ENCODE results near the gene DYNLT1.
"Not testable (repeated sequence)": the region's sequence is repeated elsewhere in the genome, so short reads cannot be mapped to it uniquely, and the experiment has no call there.

The DYNLT1 gene

DNA sequence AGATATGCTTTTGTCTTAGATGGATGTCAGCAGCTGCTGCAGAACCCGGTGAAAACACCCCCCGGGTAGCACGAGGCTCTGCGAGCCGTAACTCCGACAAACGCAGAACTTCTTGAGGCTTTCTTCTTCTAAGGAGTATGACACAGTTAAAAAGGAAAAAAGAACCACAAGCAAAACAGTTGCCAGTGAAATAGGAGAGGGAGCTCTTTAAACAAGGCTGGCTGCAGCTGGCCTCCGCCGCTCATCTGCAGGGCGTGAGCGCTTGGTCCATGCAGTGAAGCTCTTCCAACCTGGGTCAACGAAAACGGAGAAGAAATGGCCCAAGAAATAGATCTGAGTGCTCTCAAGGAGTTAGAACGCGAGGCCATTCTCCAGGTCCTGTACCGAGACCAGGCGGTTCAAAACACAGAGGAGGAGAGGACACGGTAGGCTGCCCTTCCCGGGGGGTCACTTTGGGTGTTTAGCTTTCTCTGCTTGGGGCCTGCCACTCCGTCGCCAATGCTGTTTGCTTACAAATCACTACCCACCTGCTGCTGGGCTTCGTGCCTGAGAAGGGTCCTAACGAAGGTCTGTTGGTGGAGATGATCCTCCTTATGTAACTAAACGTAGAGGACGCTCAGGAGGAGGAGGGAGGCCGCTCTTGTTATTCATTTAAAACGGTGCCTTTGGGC, 18.5 kb upstream of the DYNLT1 start:
- DNase-seq = no peak

DNA sequence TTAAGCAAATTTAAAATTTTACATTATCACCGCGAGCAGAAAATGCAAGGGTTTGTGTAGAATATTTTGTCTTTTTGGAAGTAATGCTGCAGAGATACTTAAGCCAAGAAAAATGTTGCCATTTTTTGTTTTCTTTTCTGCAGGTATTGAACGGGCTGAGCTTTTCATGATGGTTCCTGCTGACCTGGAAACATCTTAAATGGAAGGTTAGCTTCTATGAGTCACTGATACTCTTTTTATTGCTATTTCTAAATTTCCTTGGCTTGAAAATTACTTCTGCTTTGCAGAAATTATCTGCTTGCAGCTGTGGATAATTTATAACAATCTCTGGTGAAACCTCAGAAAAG, 18.0 kb upstream of the DYNLT1 start:
- no peak for DNase-seq

DNA sequence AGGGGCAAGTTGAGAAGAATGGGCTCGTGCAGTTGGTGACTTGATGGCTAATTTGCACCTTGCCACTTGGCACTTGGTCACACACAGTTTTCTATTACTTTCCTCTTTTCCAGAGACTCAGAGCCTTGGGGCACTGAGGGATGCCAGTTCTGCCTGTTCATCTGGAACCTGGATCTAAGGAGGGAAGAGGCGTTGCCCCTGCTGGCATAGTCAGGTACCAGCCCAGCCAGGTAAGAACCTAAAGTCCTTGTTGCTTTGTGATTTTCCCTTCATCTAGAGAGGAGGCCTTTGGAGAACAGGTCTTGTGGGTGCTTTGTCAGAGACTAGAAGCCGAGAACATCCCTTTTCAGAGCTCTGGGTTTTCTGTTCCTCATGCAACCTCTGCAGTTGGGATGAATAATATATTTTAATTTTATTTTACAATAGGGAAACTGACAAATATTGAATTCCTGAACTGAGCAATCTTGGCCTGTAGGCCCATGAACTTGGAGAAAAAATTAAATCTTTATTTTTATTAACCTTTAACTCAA, 16.7 kb upstream of the DYNLT1 start:
- no peak for DNase-seq

DNA sequence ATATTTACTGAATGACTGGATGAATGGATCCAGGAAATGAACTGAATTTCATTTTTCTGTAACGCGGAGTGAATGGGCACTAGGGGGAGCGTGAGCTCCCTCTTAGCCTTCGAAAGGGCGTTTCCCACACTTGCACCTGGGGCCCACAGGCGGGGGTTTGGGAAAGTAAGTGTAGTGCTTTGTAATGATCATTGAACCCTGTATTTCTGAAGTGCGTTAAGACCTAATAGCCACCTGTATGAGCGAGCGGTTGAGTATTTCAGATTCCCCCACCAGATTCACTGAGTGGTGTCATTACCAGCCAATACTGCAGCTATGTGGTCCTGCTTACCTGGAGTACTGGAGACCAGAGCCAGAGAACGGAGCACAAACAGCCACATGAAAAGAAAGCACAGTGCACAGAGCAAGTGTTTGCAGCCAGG, 15.8 kb upstream of the DYNLT1 start:
- peak; percentile 49 for DNase-seq

DNA sequence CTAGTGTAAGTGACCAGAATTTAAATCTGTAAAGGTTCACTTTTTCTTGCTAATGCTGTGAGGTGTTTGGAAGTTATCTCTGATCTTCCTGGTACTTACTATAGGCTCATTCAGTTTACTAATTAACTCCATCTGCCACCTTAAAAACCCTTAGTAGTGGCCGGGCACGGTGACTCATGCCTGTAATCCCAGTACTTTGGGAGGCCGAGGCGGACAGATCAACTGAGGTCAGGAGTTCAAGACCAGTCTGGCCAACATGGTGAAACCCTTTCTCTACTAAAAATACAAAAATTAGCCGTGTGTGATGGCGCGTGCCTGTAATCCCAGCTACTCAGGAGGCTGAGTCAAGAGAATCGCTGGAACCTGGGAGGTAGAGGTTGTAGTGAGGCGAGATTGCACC, 12.4 kb upstream of the DYNLT1 start:
- not testable (repeated sequence) for DNase-seq

DNA sequence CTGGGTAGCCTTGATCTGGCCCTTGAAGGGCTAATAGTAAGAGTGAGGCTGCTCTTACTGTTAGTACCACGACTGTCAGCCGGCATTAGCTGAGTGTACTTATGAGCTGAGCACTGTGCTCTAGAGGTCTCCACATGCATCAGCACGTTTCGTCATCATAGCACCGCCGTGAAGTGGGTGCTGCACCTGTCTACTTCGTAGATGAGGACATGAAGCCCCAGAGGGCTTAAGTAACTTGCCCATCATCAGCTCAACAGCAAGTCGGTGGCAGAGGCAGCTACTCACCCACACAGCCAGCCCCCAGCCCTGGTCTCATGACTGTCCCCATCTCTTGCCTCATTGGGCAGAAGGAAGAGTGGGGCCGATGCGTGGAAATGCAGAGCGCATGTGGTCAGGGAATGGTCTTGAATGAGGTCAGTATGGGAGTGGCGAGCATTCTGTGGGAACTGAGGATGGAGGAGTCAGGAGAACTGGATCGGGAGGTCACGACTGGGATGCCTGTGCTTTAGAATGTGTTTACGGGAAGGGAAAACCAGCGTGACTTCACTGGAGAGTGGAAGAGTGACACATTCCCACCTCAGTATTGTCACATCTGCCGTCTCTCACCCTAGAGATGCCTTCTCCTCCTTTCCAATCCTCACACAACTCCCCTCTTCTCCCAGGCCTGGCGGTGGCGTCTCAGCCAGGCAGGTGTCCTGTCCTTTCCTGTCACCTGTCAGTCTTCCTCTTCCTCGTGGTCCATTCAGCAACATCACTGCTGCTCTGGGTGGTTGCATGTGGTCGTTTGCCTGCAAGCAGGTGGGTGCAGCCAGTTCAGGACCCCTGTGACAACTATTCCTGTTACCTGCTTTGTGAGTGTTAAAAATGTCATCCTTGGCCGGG, 11.3 kb upstream of the DYNLT1 start:
- no peak for DNase-seq

DNA sequence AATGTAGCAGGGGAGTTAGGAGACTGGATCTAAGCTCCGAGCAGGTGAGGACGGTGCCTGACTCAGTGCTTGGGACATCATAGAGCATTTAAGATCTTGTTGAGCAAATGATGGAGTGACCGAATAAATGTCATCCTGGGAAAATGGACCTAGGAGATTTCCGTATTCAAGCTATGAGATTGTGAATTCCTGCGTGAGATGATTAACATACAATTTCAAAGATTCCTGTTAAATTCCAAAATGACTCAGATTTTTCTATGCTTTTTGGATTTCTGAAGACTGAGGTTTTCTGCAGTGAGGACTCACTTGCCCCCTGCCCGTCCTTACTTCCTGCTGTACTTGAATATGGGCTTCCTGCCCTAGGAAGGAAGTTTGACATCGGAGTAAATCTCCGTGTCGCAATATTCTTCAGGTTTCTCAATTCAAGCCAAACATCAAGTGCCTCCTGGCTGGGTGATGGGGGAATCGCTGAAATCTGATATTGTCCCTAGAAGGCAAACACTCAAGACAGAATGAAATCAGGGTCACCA, 10.5 kb upstream of the DYNLT1 start:
- no peak for DNase-seq

DNA sequence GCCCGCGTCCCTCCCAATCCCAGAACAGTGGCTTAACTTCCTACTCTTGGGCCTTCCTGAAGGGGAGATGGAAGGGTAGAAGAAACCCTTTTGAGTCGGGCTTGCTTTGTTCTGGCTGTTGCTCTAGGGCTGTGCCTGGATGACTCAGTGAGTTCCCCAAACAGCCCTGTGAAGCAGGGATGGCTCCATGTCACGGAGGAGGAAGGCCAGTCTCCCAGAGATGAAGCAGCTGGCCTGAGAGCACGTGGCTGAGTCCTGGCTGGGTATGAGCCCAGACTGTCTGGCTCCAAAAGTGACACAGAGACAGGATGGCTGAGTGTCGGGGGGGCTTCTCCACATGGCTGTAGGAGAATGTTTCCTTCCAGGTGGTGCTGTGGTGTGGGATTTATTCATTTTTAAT, 10.0 kb upstream of the DYNLT1 start:
- DNase-seq = no peak

DNA sequence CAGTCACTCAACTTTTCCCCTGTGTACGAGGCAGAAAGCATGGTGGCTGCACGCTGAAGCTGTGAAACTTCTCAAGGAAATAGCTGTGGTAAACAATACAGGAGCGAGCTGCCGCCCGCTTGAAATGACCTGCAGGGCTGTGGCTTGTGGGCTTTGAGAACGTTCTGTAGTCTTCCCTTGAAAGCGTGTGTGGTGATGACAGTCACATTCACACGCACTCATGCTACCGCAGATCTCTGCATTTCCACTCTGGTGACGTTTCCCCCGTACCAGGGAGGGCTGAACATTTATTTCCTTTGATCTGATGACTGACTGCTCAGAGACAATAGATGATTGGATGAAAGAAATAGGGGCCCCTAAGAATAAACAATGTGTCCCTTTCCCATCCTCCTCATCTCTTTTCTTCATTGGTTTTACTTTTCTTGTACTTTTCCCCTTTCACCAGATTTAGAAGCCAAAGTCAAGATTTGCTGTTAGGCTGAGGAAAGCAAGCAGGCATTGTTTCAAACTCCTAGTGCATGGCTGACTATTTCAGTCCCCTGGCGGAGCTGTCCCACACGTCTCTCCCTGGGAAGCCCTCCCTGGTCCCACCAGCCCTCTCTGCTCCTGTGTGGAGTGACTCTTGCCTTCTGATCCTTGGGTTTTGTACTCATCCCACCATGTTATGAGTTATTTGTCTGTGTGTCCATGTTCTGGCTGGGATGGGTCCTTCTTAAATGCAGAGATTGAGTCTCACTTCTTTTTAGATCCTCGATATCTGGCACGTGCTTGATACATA, 9.2 kb upstream of the DYNLT1 start:
- peak; percentile 90 for DNase-seq

DNA sequence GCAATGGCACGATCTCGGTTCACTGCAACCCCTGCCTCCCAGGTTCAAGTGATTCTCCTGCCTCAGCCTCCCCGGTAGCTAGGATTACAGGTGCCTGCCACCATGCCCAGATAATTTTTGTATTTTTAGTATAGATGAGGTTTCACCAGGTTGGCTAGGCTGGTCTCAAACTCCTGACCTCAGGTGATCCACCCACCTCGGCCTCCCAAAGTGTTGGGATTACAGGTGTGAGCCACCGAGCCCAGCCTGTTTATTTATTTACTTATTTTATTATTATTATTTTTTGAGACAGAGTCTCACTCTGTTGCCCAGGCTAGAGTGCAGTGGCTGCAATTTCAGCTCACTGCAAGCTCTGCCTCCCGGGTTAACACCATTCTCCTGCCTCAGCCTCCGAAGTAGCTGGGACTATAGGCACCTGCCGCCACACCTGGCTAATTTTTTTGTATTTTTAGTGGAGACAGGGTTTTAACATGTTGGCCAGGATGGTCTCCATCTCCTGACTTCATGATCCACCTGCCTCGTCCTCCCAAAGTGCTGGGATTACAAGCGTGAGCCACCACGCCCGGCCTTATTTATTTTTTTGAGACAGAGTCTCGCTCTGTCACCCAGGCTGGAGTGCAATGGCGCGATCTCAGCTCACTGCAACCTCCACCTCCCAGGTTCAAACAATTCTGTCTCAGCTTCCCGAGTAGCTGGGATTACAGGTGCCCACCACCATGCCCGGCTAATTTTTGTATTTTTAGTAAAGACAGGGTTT, 7.6 kb upstream of the DYNLT1 start:
- DNase-seq = not testable (repeated sequence)

DNA sequence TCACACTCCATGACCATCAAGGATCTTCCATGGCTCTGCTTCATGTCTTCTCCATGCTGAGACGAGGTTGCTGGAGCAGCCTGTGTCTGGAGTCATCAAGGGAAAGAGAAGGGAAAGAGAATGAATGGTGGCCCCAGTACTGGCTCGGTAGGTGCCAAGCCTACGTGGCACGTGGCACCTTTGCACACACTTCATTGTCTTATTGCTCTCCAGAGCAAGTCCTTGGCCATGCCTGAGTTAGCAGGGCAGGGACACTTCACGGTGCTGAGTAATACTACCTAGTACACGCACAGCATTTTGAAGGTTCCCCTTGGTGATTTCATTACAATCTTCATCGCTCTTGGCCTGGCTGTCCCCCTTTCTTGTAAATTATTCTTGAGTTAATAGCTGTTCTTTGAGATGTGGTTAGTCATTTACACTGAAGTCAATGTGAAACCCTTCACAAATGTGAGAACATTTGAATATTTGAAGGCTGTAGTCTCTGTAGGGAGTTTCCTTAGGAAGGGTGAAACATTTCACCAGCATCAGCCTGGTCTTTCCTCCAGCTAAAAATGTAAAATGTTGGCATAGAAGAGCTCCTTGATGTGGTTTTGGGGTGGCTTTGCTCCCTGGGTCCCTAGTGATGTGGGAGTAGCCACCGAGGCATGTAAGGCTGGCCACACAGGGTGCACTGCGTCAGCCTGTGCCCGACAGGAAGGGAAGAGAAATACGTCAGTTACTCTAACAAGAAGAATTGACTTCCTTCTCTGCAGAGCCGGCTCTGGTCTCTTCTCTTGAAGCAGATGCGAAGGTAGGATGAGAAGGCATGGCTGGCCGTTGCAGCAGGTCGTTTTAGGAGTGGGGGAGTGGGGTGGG, 5.0 kb upstream of the DYNLT1 start, which contains the start of gene SYTL3:
SYTL3 (plus strand) TSS at position 766 of the 855 bp plus-strand sequence. CDS start 13,215 bp downstream, outside the sequence.
- peak; percentile 90 for DNase-seq

DNA sequence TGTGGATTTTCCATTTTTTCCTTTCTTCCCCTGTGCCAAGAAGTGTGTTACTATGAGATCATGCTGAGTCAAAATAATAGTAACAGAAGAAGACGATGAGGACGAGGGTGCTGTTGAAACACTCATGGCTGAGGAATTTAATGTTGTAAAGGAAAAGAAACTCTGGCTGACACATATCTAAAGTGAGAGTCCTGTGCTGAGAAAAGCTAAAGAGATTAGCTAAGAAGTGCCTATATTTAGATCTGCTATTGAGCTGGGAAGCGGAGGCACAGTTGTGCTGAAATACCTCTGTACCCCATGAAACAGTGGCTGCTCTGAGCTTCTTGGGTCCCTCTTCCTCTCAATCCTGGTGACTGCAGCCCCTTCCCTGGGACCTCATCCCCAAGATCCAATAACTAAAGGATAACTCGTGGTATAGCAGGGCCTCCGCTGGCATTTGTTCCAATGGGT, 4.2 kb upstream of the DYNLT1 start:
- peak; percentile 37 for DNase-seq

DNA sequence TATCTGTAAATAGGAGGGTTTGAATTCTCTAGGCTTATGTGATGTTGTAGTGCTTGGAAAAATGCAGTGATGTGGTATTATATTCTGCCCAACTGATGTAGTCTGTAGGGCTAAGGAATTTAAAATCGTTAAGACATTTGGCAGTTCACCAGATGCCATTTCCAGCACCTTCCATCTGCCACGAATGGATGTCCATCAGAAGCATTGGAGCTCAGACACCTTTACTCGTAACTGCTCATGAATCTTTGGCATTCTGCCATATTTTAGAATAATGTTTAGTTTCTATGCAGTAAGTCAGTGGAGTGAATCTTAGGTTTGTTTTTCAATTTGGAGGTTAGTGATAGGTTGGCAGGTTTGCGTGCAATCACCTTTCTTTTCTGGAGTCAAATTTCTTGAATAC, 3.0 kb upstream of the DYNLT1 start:
- DNase-seq = no peak

DNA sequence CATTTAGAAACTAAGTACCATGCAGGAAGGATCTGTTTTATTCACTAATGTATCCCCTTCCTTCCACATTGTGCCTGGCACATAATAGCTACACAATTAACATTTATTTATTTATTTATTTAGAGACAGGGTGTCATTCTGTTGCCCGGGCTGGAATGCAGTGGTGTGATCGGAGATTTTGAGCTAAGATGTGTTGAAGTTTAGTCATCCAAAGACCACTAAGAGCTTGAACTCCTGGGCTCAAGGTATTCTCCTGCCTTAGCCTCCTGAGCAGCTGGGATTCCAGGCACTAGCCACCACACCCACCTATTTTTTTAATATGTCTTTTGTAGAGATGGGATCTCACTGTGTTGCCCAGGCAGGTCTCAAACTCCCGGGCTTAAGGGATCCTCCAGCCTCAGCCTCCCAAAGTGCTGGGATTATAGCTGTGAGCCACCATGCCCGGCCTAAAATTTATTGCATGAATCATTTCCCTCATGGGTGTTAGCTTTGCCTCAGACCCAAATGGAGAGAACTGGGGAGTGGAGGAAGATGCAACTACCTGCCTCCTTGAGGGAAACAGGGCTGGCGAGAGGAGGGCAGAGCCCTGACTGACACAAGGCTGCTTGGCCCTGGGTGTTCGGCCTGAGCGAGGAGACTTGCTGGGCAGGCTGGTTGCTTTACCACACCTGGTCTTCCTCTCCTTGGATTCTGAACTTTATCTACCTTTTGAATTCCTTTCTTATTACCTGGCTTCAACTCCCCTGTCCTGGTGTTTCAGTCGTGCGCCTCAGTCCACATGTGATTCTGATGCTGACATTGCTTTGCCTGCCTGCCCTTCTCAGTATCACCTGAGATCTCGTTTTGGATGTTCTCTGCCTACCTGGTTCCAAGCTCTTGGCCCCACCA, 1.7 kb upstream of the DYNLT1 start:
- DNase-seq = no peak

DNA sequence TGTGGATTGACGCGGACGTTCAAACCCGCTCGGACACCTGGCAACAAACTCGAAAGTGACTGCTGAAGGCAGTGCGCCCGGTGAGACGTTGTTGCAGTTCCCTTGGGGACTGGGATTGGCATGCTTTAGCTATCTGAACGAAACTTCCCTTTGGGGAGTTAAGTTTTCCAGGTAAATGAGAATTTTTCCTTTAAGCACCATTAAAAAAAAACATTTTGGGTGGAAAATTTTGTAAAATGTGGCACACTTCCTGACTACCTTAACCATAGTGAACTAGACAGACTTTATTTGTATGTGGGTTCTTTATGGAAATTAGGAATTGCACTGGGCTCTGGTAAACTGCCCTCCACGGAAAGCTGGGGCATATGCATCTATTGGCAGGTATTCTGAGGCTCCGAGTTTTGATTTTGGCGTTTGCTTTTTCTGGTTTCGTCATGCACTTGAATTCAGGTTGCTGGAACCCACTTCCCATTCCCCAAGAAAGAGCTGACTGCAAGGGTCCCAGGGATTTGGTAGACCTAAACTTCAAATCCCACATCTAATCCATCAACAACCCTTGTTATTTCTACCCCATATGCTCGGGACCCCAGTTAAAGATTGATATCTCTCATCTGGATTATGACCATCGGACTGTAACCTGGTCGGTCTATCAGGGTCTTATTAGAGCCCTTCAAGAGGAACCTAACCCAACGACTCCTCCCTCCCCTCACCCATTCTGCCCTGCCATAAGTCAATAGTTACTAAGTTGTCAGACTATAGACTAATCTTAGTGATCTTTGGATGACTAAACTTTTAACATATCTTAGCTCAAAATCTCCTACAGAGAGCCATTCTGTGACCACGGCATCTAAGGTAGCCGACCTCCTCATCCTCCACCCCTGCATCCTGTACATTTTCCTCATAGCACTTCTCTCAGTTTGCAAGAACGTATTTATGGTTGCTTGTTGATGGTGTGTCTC, 800 bp upstream of the DYNLT1 start:
- DNase-seq = peak; percentile 40

DNA sequence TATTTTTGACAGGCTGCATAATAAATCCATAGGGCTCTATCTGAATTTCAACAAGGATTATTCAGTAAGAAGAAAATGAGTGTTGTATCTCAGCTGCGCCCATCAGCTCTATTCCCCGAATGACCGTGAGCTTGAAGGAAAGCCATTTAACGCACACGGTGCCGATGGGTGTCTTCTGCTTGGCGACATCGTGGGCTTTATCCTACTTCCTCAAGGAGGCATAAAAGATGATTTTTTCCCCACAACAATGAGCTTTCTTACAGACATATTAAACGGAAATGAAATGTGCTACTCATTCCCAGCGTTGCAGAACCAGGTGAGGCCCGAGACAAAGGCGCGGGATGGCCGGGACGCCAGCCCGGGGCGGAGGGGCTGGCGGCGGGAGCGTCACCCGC, 710 bp downstream of the DYNLT1 start:
- no peak for DNase-seq

DNA sequence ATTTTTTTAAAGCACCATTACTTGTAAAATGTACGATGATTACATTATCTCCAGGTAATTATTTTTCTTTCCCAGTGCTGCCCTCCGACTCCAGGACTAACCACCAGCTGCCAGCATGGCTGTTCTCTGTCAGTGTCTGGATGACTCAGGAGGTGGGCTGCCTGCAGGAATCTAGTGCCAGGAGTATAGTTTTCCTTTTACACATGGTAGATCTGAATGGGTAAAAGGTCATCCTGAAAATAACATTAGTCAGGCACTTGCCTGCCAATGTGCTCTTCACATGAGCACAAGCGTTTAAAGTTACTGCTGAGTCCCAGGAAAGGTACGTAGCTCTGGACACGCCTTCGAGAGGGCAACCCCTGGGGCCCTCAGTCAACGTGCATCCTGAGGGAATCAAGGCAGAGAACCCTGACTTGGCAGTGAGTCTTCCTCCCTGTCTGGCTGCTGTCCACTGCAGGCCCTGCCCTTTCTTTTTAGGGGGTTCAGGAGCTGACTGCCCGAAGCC, 2.4 kb downstream of the DYNLT1 start:
- no peak for DNase-seq

DNA sequence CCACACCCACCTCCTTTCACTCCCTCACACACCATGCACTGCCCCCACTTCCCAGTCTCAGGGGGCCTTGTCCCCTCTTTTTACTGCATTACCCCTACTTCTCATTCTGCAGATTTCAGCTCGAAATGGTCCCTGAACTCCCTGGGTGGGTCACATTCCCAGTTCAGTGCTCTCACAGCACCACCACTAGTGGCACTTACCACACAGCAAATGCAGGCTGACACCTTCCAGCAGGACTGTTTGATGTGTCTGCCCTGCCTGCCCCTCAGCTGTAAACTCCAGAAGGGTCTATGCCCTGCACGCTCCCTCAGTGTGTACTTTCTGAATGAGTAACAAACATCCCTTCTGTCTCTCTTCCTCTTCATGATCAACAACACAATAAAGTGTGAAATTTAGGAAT, 4.0 kb downstream of the DYNLT1 start:
- no peak for DNase-seq

DNA sequence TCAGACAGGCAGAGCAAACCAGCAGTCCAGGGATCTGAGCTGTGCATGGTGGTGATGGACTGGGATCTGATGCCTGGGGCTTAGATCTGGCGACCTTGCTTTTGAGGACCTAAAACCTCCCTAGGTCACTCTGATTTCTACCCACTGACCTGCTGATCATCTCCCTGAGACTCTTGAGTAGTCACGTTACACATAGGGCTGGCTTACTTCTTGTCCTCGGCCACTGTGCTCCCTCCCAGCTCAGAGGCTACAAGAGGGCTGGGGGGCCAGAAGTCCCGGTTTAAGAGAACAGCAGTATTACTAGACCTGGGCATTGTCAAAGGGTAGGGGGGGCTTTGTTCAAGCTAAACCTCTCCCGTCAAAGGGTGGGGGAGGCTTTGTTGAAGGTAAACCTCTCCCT, 5.5 kb downstream of the DYNLT1 start:
- DNase-seq = no peak
